ENCODE data around the gene TADA2B.
A peak's percentile ranks its signal among the peaks of the same experiment; 100 is the strongest.
"Not testable (repeated sequence)": the region's sequence is repeated elsewhere in the genome, so short reads cannot be mapped to it uniquely, and the experiment has no call there.

TADA2B gene

DNA sequence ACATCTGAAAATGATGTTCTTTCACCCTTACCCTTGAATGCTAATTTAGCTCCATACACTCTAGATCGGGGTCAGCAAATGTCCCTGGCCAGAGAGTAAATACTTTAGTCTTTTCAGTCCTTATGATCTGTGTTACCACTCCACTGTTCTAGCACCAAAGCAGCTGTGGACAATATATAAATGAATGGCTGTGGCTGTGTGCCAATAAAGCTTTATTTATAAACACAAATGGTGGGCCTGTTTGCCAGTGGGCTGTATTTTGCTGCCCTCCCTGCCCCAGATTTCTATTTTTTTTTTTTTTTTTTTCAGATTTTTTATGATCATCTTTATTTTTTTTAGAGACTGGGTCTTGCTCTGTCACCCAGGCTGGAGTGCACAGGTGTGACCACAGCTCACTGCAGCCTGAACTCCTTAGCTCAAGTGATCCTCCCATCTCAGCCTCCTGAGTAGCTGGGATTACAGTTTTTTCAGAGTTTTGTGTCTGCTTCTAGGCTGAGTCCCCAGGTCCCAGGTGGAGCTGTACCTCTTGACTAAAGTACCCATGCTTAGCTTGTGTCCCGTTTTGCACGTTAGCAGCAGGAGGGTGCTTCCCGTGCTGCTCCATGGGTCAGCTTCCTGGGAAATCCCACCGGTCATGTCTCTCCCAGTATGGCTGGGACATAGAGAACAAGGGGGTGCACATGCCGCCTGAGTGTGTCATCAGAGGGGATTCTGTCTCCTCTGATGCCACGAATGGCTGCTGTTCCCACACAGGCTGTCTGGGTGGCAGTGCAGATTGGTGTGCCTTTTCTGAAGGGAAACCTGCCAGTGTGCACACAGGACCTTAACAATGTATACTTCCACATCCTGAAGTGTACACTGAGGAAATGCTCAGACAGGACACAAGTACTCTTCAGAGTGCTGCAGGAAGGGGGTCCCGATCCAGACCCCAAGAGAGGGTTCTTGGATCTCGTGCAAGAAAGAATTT, 40.7 kb downstream of the TADA2B start:
- DNase-seq = no peak

GRCh38 chr4:7084564-7084961, 41.4 kb downstream of the TADA2B start:
- DNase-seq = not testable (repeated sequence)

DNA sequence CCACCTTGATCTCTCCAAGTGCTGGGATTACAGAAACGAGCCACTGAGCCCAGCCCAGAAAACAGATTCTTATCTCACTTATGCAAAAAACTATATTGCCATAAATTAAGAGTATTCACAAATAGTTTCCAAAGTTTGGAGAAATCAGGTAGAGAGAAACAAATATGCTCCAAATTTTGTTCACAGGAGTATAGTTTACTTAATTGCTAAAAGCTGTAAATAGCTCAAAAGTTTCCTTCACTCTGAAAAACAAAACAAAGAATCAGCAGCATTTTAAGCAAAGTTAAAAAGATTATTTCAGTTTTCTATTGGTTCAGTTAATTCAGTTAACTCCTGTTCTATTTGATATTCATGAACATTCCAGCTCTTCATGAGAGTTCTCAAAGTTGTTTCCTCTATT, 43.2 kb downstream of the TADA2B start:
- no peak for DNase-seq

DNA sequence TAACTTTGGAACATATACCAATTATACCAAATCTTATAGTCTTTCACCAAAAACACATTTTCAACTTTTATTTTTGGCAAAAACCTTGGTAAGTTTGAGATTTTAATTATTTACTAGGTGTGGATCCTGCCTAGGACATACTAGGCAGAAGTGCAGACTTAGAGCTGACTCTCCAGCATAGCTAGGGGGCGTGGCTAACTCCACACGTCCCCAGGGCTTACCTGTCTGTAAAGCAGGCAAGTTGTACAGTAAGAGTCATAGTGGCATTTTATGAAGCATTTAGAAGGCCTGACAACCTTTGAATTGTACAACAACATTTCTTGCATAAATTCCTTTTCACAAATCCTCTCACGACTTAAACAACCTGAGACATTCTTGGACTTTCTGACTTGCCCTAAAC, 43.9 kb downstream of the TADA2B start:
- no peak for DNase-seq

- DNase-seq = no peak
Observed at GRCh38 chr4:7089213-7089986, 46.2 kb downstream of the TADA2B start.

- DNase-seq = no peak
Observed at GRCh38 chr4:7092026-7092425, 48.9 kb downstream of the TADA2B start.

DNA sequence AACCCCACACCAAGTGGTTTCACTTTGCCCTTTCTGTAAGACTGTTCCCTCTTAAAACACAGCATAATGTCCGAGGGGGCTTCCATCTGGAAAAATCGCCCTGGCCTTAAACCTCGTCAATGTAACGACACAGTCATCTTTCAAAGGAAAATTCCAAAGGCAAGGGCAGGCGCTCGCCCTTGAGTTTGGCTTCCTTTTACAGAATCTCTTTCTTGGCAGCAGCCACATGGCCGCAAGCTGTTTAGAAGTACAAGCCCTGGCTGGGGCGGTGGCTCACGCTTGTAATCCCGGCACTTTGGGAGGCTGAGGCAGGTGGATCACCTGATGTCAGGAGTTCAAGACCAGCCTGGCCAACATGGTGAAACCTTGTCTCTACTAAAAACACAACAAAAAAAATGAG, 51.7 kb downstream of the TADA2B start:
- no peak for DNase-seq

DNA sequence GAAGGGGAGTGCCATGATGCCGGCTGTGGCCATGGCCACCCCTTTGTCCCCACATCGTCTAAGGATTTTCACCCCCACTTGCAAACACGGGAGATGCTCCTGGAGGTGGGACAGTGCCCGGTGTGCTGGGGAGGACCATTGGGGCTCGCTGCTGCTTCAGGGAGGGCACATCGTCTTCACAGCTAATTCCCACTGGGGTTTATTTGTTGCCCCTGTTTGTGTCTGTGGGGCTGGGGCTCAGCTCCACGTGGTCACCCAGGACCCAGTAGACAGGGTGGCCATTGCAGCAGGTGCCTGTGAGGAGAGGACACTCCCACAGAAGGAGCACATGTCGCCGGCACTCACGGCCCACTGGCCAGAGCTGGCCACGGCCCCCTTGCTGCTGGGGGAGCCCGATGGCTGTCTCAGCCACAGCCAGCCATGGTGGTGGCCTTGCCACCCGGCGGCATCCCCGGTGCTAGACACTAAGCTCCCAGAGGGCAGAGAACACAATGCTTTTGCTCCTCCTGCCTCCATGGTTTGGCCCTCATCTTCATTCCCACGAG, 52.5 kb downstream of the TADA2B start:
- DNase-seq = no peak

- no peak for DNase-seq
Observed at GRCh38 chr4:7096236-7096635, 53.1 kb downstream of the TADA2B start.

DNA sequence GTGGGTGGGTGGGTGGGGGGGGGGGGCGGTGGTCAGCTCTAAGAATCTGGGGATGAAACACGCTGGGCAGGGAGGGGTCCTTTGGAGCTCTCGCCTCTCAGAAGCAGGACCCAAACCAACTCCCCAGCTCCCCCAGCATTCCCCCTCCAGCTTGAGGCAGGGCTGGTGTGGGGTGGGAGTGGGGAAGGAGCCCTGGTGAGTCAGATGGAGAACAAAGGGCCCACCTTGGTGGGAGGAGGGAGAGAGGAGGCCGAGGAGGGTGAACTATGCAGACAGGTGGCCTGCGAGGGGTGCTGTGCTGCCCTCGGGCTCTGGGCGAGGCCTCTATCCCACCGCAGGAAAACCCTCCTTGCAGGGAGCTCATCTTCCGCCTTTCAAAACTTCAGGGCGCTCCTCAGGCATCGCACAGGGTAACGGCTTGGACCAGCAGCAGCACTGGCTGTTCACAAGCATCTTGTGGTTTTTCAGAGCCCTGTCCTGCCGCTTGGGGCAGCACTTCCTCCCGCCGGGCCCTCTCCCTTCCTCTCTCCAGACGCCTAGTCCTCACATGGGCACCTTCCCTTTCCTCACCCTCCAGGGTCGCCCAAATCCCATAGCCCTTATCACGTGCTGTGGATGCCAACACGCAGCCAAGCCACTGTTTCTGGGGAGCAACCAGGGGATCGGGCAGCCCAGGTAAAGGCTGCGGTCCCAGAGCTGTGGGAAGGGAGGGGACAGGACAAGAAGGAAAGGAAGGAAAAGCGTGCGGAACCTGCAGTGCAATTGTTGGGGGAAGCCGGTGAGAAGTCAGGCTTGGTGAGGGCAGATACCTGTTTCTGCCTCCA, 58.7 kb downstream of the TADA2B start:
- peak; percentile 14 for DNase-seq

DNA sequence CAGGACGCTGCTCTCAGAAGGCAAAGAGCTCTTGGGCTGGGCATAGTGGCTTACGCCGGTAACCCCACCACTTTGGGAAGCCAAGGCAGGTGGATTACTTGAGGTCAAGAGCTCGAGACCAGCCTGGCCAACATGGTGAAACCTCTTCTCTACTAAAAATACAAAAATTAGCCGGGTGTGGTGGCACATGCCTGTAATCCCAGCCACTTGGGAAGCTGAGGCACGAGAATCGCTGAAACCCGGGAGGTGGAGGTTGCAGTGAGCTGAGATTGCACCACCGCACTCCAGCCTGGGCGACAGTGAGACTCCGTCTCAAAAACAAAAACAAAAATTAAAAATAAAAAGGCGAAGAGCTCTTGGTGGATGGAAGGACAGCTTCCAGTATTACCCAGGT, 59.3 kb downstream of the TADA2B start:
- not testable (repeated sequence) for DNase-seq

DNA sequence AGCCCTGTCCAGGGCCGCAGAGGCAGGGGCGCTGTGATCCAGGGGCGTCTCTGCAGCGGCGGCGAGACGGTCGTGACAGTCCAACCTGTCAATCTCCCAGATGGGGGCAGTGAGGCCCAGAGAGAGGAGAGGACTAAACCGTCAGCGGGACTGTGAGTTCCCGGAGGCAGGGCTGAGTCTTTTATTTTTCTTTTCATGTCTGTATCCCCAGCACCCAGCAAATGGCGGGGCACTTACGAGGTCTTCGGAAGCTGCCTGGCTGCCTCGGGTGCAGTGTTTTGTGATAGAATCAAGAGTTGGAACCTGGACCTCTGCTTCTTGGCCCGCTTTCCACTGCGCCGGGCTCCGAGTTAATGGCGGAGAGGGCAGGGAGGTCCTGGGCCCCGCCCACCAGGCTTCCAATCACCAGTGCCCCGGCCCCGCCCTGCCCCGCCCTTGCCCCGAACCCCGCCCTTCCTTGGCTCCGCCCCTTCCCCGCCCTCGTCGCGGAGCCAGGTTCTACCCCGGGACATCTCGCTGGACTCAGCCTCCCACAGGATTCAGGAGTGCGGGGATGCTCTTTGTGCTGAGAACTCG, 59.9 kb downstream of the TADA2B start:
- DNase-seq = peak; percentile 44

DNA sequence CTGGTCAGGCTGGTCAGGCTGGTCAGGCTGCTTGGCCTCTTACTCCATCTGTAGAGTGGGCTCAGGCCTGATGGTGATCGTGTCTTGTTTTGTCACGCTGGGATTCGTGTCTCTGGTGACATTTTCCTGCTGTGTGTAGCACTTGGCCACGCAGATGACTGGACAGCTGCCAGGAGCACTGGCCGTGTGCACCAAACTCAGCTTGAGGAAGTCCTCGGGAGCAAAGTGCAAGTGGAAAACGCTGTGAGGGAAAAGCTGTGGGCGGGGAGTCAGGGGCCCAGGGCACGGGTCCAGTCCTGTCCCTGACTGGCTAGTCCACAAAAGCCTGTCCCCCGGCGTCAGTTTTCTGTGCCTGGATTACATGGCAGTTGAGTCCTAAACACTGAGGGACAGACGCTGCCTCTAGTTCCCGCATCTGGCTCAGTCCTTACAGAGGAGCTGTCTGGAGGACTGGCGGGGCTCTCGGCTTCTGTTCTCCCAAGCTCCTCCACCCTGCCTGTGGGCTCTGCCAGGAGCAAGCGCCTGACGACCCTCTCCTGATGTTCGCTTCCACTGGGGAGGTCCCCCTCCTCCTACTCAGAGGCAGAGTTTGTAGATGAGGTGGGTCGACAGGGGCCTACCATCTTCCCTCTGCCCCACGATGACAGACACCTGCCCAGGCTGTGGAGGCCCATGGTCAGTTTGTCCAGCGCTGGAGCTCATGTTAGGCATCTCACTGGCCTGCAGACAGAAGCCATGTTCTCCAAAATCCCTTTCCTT, 60.6 kb downstream of the TADA2B start:
- DNase-seq = no peak

- DNase-seq = no peak
Observed at GRCh38 chr4:7104366-7105031, 61.3 kb downstream of the TADA2B start.

GRCh38 chr4:7105276-7105675, 62.1 kb downstream of the TADA2B start:
- no peak for DNase-seq

DNA sequence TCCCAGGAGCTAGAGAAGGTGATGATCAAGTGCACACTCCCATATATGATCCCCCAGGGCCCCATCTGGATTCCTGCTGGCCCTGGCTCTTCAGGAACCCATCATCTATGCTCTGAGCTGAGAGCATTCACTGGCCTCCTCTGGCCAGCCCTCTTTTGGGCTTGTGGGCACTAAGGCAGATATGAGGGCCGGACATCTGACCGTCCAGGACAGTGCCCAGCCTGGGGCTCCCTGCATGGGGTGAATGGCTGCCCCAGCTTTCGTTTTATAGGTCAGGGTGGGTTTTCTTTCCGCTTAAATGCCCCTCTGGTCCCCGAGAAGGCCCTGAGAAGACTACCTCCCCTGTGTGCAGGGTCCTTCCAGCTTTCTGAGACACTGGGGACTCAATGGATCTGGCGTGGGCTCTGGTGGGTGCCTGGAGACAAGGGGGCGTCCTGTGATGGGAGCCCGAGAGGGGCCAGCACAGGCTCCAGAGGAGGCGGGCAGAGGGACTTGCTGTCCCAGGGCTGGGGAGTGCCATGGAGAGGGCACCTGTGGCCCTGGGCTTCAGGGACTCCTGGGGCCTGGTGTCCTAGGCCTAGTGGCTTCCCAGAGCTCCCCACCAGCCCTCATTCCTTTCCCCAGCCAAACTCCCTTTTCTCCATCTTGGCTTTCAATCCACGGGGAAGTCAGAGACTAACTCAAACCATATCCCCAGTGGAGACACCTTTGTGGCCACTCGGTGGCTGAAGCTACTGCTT, 64.2 kb downstream of the TADA2B start:
- DNase-seq = no peak
